ENCODE results near the gene ECEL1.

Gene ECEL1

DNA sequence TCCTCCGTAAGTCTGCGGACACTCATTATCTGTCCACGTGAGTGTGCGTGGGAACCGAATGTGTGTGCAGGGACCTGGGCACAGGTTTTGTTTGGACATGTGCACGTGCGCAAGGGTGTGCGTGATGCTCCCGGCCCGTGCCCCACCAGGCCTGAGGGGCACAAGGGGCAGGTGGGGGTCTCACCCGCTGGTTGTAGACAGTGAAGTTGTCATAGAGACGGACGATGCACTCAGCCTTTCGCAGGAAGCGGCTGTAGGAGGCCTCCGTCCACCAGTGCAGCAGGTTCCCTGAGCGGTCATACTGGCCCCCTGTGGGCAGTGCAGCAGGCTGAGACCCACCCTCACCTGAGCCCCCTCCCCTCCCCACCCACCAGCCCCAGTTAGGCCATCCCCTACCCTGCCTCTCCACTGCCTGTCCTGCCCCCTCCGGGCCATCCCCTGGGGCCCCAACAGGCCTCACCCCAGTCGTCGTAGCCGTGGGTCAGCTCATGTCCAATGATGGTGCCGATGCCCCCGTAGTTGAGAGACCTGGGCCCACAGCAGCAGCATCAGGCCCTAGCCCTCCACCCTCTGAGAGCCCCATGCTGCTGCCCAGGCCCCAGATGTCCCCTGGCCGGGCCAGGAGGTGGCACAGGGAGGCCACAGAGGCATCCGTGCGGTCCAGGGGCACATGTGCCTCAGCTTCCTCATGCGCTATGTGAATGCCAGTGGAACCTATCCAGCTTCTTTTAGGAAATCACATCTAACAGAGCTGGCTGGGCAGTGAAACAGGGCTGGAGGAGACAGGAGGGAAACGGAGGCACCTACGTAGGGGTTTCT lies 6.1 kb downstream of the ECEL1 start:
- TF ChIP-seq, protein P1, sequence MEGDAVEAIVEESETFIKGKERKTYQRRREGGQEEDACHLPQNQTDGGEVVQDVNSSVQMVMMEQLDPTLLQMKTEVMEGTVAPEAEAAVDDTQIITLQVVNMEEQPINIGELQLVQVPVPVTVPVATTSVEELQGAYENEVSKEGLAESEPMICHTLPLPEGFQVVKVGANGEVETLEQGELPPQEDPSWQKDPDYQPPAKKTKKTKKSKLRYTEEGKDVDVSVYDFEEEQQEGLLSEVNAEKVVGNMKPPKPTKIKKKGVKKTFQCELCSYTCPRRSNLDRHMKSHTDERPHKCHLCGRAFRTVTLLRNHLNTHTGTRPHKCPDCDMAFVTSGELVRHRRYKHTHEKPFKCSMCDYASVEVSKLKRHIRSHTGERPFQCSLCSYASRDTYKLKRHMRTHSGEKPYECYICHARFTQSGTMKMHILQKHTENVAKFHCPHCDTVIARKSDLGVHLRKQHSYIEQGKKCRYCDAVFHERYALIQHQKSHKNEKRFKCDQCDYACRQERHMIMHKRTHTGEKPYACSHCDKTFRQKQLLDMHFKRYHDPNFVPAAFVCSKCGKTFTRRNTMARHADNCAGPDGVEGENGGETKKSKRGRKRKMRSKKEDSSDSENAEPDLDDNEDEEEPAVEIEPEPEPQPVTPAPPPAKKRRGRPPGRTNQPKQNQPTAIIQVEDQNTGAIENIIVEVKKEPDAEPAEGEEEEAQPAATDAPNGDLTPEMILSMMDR (IDR thresholded peaks at IDR 0.05; ENCODE audit: low read depth, low read length) = no peak
- no peak overlapping the region for H3K4me3 ChIP-seq (ENCODE audit: low read depth, low read length)

DNA sequence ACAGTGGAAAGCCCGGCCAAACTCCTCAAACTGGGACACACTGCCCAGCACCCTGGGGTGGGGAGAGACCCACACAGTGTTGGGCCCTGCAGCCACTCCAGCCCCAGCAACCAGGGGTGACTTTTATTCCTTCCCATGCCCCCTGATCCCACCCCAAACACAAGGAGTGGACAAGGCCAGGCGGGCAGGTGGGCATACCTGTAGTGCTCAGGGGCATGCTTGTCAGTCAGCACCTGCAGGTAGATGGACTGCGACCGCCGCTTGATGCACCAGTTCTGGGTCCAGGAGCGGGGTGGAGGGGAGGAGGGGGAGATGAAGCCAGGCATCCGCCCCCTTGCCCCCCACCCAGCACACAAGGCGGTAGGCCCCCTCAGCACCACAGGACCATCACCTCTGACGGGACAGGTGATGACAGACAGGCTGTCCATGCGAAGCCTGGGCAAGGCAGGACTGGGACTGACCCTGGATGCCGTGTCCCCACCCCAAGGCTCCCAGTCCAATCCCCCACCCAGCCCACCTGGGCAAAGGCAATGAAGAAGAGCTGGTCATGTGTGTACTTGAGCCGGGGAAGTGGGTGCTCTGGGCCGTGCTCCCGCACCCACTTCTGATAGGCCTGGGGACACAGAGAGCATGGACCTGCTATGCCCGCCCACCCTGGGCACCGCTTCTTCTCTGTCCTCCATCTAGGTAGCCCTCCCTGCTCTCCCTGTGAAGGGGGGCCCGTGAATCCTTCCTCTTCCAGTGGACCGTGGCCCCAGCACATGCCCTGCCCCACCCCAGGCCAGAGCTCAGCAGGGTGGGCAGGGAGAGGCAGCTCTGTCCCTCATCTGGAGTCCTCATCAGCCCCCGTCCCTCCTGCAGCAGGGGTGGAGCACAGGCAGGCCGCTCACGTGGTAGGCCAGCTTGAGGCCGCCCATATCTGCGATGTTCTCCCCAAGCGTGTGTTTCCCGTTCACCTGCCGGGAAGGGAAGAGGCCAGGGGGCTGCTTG lies 7.1 kb downstream of the ECEL1 start:
- TF ChIP-seq, protein P1 (IDR thresholded peaks at IDR 0.05; ENCODE audit: low read depth, low read length) = no peak
- H3K4me3 ChIP-seq (ENCODE audit: low read depth, low read length) = no peak overlapping the region

DNA sequence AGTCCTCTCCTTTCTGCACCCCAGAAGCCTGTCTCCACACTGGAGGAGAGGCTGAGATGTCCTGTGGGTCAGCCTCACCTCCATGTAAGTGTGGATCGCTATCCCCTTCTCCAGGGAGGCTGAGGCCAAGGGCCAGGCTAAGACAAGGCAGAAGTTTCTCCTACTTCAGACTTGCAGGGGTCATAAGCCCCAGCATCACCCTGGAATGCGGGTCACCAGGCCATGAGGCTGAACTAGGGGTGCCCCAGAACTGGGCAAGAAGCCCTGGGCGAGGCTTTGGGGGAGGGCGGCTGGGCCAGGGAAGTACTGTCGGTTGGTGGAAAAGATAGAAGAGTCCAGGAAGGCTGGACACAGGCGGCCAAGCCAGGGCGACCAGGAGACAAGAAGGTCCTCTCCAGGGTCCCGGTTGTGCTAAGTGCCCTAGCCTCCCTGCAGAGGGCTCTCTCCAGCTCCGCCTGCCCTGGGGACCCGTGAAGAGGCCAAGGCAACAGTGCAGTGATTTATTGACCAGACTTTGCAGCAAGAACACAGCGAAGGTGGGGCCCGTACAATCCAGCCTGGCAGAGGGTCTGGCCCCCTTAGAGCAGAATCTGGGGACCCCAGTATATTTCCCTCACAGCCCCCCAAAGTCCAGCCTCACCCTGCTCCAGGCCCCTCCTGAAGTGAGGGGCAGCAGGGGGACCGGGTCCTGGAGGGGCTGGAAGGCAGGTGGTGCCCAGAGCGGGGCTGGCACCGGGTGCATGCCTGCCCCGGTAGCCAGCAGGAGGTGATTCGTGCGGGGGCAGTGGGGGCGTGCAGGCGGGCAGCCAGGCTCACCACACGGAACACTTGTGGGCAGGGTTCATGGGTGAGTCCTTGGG lies 8.1 kb downstream of the ECEL1 start:
- TF ChIP-seq, protein P1 (IDR thresholded peaks at IDR 0.05; ENCODE audit: low read depth, low read length) = no peak
- H3K4me3 ChIP-seq (ENCODE audit: low read depth, low read length) = no peak overlapping the region

DNA sequence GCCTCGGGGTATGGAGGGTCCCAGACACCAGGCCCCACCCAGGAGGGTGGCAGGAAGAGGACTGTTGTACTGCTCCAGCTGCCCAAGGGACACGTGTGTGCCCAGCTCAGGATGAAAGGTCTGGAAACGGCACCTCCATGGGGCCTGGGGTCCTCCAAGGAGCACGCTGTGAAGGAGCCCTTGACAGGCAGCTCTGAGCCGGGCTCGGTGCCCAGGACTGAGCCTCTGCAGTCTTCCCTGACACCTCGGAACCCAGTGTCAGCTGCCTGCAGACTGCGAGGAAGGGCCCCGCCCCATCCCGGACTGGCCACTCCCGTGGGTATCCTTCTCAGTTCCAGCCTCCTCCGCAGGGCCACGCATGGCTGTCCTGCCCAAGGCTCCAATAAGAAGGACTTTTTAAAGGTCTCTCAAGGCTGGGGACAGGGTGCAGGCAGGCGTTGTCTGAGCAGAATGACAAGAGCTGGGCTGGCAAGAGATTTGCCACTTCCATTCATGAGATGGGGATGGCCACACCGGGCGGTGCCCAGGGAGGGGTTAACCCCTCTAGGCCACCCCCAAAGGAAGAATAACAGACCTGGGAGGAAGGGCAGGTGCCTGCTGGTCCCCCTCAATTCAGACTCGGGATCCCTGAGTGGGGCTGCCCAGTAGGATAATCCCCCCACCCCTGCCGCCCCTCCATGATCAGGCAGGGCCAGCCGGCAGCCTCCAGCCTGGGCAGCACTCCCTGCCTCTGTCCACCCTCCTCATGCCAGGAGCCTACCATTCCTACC lies 8.9 kb downstream of the ECEL1 start:
- H3K4me3 ChIP-seq (ENCODE audit: low read depth, low read length) = no peak overlapping the region
- TF ChIP-seq, protein P1 (IDR thresholded peaks at IDR 0.05; ENCODE audit: low read depth, low read length) = no peak

DNA sequence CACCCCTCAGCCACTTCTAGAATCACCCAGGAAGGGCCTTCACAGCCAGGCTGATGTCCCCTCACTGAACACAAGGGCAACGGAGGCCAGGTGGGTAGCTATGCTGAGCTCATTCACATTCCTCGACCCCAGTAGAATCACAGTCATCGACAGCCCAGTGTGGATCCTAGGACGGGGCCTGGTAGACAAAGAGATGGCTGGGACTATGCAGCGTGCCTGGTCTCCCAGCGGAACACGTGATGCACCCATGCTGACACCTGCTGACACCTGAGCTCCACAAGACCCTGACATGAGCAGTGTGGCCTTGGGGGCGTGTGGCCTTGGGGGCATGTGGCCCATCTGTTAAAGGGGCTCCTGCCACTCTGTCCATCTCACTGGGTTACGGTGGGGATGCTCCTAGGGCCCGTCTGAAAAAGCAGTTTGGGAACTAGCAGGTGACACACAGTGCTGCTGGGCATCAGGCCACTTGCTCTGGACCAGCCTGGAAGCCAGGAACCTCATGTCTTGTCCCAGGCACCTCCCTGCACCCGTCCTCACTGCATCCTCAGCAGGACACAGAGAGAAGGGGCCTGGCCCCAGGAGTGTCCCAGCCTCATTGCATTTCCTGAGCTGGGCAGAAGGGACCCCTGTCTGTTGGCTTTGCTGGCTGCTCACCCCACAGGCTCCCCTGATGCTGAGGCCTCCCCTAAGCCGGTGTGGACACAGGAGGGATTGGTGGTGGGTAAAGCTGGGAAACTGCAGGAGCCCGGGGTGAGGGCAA lies 9.7 kb downstream of the ECEL1 start:
- TF ChIP-seq, protein P1 (IDR thresholded peaks at IDR 0.05; ENCODE audit: low read depth, low read length) = no peak
- H3K4me3 ChIP-seq (ENCODE audit: low read depth, low read length) = no peak overlapping the region

DNA sequence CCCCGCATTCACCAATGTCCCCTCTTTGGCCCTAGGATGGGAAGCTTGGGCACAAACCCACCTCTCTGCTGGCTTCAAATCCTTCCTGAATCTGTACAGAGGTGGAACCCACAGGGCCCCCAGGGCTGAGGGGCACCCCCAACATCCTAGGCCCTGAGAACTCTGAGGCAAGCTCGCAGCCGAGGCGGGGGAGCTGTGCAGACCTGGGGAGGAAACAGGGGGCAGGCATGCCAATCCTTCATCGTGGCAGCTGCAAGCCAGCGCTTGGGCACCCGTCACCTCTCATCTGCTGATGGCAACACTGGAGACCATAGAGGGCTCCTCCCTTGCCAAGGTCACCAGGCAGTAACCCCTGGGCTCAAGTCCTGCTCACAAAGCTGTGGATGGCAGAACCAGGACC lies 10.8 kb downstream of the ECEL1 start:
- no peak overlapping the region for H3K4me3 ChIP-seq (ENCODE audit: low read depth, low read length)
- TF ChIP-seq, protein P1 (IDR thresholded peaks at IDR 0.05; ENCODE audit: low read depth, low read length) = no peak
